ENCODE data around the gene TMEM171. TPM values are rescaled to one million over a fixed set of nuclear protein-coding genes. Genes with fewer than 3 reads are reported as not detected.
A peak's percentile ranks its signal among the peaks of the same experiment; 100 is the strongest.

The TMEM171 gene
- total and polyA plus RNA-seq, 2 of the 4 experiments (the other 2 are of a cell fraction), result 3.0 to 5.1 TPM

- Histone ChIP-seq H2AK5ac (ENCODE audit: low read depth, low read length) (no peak overlapping the region), H2BK5ac (ENCODE audit: low read depth, low read length, poor library complexity, severe bottlenecking) (no peak overlapping the region), H4K5ac (ENCODE audit: low read depth, low read length) (no peak overlapping the region), H3K23ac (ENCODE audit: low read depth, low read length) (no peak overlapping the region), H3K56ac (ENCODE audit: extremely low read depth, insufficient read depth, low read length) (no peak overlapping the region), H2BK15ac (ENCODE audit: low read depth, low read length) (no peak overlapping the region), H3K9ac (ENCODE audit: low read depth, low read length) (no peak overlapping the region), H3K14ac (replicated peaks; ENCODE audit: low read depth, low read length) (no peak overlapping the region), H2AK9ac (replicated peaks; ENCODE audit: low read depth, low read length, poor library complexity) (no peak overlapping the region), H3K9me3 (ENCODE audit: control insufficient read depth, insufficient read depth, low read length) (peaks cover 11% of the 10 kb centered on the region), H3K9me1 (ENCODE audit: insufficient read depth, low read length) (0 out of 2 replicates have a peak, but pooled peaks cover 7% of the 10 kb centered on the region), H3K4me3 (ENCODE audit: insufficient read depth, low read depth, low read length) (no peak overlapping the region), H4K8ac (ENCODE audit: low read depth in 2 of 2, low read length in 2 of 2) (no peak overlapping the region), H3K4me2 (ENCODE audit: low read depth, low read length) (no peak overlapping the region), H3K4me1 (ENCODE audit: control insufficient read depth, insufficient read depth, low read length) (peaks cover 1% of the 10 kb centered on the region; the same call in 1 of the 2 replicates), H3K18ac (ENCODE audit: low read depth, low read length) (no peak overlapping the region), H3K27me3 (ENCODE audit: control insufficient read depth, insufficient read depth, low read length) (no peaks in the 10 kb centered on the region), H2BK120ac (ENCODE audit: low read depth, low read length) (no peak overlapping the region), H4K91ac (ENCODE audit: insufficient read depth, low read depth, low read length) (no peak overlapping the region), H2BK20ac (ENCODE audit: low read depth, low read length) (no peak overlapping the region; the same call in 1 of the 2 replicates), H2AFZ (replicated peaks; ENCODE audit: low read length, poor library complexity) (no peak overlapping the region), H3K27ac (ENCODE audit: insufficient read depth, low read length) (no peak overlapping the region), H3K36me3 (ENCODE audit: control insufficient read depth, insufficient read depth, low read length) (no peaks in the 10 kb centered on the region; the same call in 1 of the 2 replicates), H3K79me1 (ENCODE audit: low read depth in 1 of 2, low read length in 2 of 2) (no peaks in the 10 kb centered on the region), H3K4ac (ENCODE audit: low read depth, low read length) (no peak overlapping the region), H4K20me1 (ENCODE audit: insufficient read depth, low read length) (no peaks in the 10 kb centered on the region)
- ATAC-seq (ENCODE audit: low read depth), result peak; percentile 88
- DNase-seq, result peak; percentile 78
- BruUV-seq (replicated peaks), result no TSS peak
- ChIA-PET CTCF (interaction anchor here (0.7 kb wide), 1 partner anchor 88 kb away, joined by 3 read pairs; no protein-coding TSS in a partner anchor), POLR2A (ENCODE audit: unreplicated experiment) (no interaction called here)
- WGBS, 2 experiments (ENCODE audit: extremely low coverage in 2 of 2, insufficient read length in 1 of 2), result no CpG with 5 or more reads among the region's 7 CpGs
- no peak for TF ChIP-seq POLR2A (IDR thresholded peaks at IDR 0.05; ENCODE audit: low read depth, low read length)
- TF ChIP-seq FOS (IDR thresholded peaks at IDR 0.05; ENCODE audit: low read depth, low read length), result peak; percentile 42; the same call in 1 of the 2 replicates
- no peak for TF ChIP-seq RCOR1 (IDR thresholded peaks at IDR 0.05; ENCODE audit: insufficient replicate concordance, low read length)
- dilution Hi-C loops (cut with HindIII; ENCODE audit: low sequenced_read_pairs, unreplicated experiment) (no loop called here), in situ Hi-C loops (cut with MboI; ENCODE audit: low sequenced_read_pairs) (no loop called here), intact Hi-C loops (cut with micrococcal nuclease) (no loop called here)
Measured at GRCh38 chr5:73093943-73094342, 26.4 kb upstream of the TMEM171 start.
